Activated CD4-positive, alpha-beta T cell treated with anti-CD3 and anti-CD28 coated beads for 1 hour (primary cell): ENCODE results near the gene KIAA1210.
"Not testable (repeated sequence)": the region's sequence is repeated elsewhere in the genome, so short reads cannot be mapped to it uniquely, and the experiment has no call there.

Experiments
- DNase-seq: peaks from one replicate; pipeline ENCODE4 v3.0.0-alpha.2; 2020

The KIAA1210 gene

DNA sequence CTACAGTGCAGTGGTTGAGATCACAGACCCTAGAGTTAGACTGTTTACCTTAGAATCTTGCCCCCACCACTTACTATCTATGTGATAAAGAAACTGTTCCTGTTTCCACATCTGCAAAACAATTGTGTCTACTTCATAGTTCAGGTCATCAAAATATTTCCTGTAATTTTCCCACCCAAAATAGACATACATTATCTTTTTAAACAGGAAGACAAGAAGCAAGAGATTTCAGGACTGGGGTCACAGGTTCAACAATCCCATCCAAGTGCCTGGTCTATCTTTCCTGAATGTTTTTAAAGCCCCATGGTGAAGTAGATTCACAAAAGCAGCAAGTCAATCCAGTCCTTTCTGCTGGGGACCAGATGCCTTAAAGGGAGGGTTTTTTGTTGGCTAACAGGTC, 96.6 kb downstream of the KIAA1210 start:
- DNase-seq = no peak

DNA sequence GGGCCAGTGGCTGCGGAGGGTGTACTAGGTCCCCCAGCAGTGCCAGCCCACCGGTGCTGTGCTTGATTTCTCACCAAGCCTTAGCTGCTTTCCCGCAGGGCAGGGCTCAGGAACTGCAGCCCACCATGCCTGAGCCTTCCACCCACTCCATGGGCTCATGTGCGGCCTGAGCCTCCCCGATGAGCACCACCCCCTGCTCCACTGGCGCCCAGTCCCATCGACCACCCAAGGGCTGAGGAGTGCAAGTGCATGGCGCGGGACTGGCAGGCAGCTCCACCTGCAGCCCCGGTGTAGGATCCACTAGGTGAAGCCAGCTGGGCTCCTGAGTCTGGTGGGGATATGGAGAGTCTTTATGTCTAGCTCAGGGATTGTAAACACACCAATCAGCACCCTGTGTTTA, 98.0 kb downstream of the KIAA1210 start:
- DNase-seq = not testable (repeated sequence)

- DNase-seq = no peak
Measured at GRCh38 chrX:119028733-119029330, 98.8 kb downstream of the KIAA1210 start.
